GM19240 (cell line): ENCODE data around the gene PDE5A.
"Not testable (repeated sequence)": the region's sequence is repeated elsewhere in the genome, so short reads cannot be mapped to it uniquely, and the experiment has no call there.

Experiments
- DNase-seq: peaks from one replicate; pipeline ENCODE4 v3.0.0; 2011; ENCODE audit warnings: low spot score; ENCODE audit not compliant: insufficient read length

Gene PDE5A

GRCh38 chr4:119628281-119629141 is at the start of gene PDE5A:
TSS of gene PDE5A (minus strand) at chr4:119628804. CDS start at chr4:119628671, 133 bp downstream.
- DNase-seq, result peak; percentile 51

- no peak for DNase-seq
Observed at GRCh38 chr4:119676101-119676500, 47.5 kb upstream of the PDE5A start.

- DNase-seq, result no peak
Observed at GRCh38 chr4:119675391-119675790, 46.8 kb upstream of the PDE5A start.

GRCh38 chr4:119672938-119673337 is 44.3 kb upstream of the PDE5A start:
- no peak for DNase-seq

GRCh38 chr4:119672086-119672485 is 43.5 kb upstream of the PDE5A start:
- no peak for DNase-seq

GRCh38 chr4:119671205-119671604 is 42.6 kb upstream of the PDE5A start:
- DNase-seq, result no peak

- no peak for DNase-seq
Observed at GRCh38 chr4:119667802-119668201, 39.2 kb upstream of the PDE5A start.

- no peak for DNase-seq
Observed at GRCh38 chr4:119666653-119667091, 38.1 kb upstream of the PDE5A start.

GRCh38 chr4:119665752-119666151 is 37.1 kb upstream of the PDE5A start:
- DNase-seq, result no peak

GRCh38 chr4:119664168-119664907 is 35.7 kb upstream of the PDE5A start:
- DNase-seq, result no peak

GRCh38 chr4:119663160-119663788 is 34.7 kb upstream of the PDE5A start:
- DNase-seq, result peak; percentile 4

GRCh38 chr4:119662612-119663011 is 34.0 kb upstream of the PDE5A start:
- DNase-seq, result not testable (repeated sequence)

- DNase-seq, result no peak
Observed at GRCh38 chr4:119661231-119661630, 32.6 kb upstream of the PDE5A start.

- DNase-seq, result no peak
Observed at GRCh38 chr4:119659576-119659975, 31.0 kb upstream of the PDE5A start.

- no peak for DNase-seq
Observed at GRCh38 chr4:119657111-119657611, 28.6 kb upstream of the PDE5A start.

- no peak for DNase-seq
Observed at GRCh38 chr4:119656342-119656741, 27.7 kb upstream of the PDE5A start.

GRCh38 chr4:119655111-119655837 is 26.7 kb upstream of the PDE5A start:
- DNase-seq, result no peak

GRCh38 chr4:119653990-119654389 is 25.4 kb upstream of the PDE5A start:
- DNase-seq, result no peak

GRCh38 chr4:119652998-119653397 is 24.4 kb upstream of the PDE5A start:
- DNase-seq, result no peak

- no peak for DNase-seq
Observed at GRCh38 chr4:119648398-119648797, 19.8 kb upstream of the PDE5A start.

- no peak for DNase-seq
Observed at GRCh38 chr4:119647558-119647957, 19.0 kb upstream of the PDE5A start.
